GM12872 (cell line): Measurements from ENCODE around the gene GTF3C5.

Source experiments
- CTCF ChIP-seq: IDR thresholded peaks from 3 replicates; pipeline ENCODE4 v1.5.1; 2011; ENCODE audit warnings: low read depth, mild to moderate bottlenecking, low read length, moderate library complexity; ENCODE audit not compliant: insufficient read depth

GTF3C5 gene

DNA sequence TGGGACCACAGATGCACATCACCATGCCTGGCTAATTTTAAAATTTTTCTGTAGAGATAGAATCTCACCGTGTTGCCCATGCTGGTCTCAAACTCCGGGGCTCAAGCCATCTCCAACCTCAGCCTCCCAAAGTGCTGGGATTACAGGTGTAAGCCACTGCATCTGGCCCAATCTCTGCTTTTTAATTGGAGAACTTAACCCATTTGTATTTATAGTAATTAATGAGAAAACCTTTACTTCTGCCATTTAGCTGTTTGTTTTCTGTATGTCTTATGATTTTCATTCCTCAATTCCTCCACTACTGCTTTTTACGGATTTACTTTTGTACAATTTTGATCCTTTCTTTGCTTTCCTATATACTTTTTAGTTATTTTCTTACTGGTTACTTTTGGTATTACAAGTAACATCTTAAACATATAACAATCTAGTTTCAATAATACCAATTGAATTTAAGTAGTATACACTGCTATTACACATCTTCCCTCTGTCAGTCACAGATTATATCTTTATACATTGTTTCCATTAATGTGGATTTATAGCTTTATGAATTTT, 64.1 kb downstream of the GTF3C5 start:
- TF ChIP-seq CTCF: no peak

- TF ChIP-seq CTCF: no peak
These were observed 67.4 kb downstream of the GTF3C5 start for GRCh38 chr9:133098104-133098754.

- no peak for TF ChIP-seq CTCF
These were observed 68.1 kb downstream of the GTF3C5 start for GRCh38 chr9:133098871-133099270.

DNA sequence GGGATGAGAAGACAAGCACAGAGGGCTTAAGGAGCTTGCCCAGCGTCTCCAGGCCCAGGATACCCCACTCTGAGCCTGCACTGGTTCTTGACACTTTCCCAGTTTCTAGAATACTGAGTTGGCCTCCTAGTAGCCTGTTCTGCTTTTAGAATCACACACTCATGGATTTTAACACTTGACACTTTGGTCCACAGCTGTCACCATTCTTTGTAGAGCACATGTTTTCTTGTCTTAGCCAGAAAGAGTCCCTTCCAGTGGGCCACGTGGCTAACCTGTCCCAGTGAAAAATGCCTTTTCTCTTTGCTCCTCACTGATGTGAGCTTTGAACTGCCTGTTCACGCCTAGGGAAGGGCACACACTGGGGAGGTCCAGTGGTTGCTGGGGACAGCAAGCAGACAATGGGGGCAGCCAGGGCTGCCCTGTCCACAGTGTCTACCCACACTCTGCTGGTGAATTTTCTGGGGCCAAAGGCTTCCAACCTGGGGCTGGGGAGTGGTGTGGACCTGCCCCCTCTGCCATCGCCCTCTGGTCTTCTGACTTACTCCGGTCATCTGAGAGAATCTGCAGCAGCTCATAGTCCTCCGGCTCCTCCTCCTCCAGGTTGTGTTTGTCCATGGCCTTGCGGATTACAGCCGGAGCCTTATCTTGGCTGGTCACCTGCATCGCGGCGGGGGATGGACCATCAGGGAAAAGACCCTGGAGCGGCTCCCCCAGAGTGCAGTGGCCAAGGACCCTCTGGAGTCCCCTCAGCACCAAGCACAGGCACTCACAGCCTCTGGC, 69.1 kb downstream of the GTF3C5 start:
- TF ChIP-seq CTCF: no peak

- no peak for TF ChIP-seq CTCF
These were observed 69.9 kb downstream of the GTF3C5 start for GRCh38 chr9:133100506-133101355.

DNA sequence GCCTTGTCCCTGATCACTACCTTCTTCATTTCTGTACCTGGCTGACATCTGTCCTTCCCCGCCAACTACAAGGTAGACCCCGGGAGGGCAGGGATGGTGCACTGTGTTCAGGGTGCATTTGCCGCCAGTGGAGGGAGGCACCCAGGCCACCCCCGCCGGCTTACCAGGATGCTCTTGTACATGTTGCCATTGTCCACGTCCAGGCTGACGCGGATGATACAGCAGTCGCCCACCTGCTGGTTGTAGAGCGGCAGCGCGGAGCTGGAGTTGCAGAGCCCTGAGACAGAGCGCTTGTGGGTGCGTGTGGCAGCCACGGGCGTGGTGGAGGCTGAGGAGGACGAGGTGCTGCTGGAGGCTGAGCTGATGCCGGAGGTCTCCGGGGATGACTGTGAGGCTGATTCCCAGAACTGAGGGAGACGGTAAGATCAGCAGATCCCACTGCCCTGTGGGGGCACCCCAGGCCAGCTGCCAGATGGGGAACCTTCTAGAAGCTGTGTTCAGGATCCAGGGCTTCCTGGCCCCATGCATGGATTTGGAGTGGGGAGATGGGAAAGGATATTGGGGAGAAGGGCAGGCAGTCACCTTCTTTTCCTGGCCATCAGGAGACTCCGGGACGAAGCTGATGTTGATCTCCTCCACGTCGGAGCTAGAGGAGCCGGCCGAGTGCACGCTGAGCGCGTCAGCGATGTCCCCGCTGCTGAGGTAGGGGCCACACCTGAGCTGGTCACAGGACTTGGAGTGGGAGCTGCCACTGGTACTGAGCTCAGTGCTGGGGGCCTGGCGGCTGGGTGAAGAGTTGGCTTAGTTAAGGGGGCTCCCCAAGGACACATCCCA, 70.8 kb downstream of the GTF3C5 start:
- no peak for TF ChIP-seq CTCF
